ENCODE measurements around the gene LIN28B.

GRCh38 chr6:105029581-105029980 is 72.7 kb downstream of the LIN28B start:
- TF ChIP-seq, protein P1, sequence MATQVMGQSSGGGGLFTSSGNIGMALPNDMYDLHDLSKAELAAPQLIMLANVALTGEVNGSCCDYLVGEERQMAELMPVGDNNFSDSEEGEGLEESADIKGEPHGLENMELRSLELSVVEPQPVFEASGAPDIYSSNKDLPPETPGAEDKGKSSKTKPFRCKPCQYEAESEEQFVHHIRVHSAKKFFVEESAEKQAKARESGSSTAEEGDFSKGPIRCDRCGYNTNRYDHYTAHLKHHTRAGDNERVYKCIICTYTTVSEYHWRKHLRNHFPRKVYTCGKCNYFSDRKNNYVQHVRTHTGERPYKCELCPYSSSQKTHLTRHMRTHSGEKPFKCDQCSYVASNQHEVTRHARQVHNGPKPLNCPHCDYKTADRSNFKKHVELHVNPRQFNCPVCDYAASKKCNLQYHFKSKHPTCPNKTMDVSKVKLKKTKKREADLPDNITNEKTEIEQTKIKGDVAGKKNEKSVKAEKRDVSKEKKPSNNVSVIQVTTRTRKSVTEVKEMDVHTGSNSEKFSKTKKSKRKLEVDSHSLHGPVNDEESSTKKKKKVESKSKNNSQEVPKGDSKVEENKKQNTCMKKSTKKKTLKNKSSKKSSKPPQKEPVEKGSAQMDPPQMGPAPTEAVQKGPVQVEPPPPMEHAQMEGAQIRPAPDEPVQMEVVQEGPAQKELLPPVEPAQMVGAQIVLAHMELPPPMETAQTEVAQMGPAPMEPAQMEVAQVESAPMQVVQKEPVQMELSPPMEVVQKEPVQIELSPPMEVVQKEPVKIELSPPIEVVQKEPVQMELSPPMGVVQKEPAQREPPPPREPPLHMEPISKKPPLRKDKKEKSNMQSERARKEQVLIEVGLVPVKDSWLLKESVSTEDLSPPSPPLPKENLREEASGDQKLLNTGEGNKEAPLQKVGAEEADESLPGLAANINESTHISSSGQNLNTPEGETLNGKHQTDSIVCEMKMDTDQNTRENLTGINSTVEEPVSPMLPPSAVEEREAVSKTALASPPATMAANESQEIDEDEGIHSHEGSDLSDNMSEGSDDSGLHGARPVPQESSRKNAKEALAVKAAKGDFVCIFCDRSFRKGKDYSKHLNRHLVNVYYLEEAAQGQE (IDR thresholded peaks at IDR 0.05; ENCODE audit: insufficient replicate concordance, low read depth), result no peak
- no peak for TF ChIP-seq CTCF (IDR thresholded peaks at IDR 0.05; ENCODE audit: insufficient read depth, low read length)
- TF ChIP-seq GABPA (IDR thresholded peaks at IDR 0.05; ENCODE audit: low read depth), result no peak
- no peak for TF ChIP-seq SPI1 (IDR thresholded peaks at IDR 0.05; ENCODE audit: borderline replicate concordance, low read depth)
